ENCODE data around the gene MAST4. TPM values are rescaled to one million over a fixed set of nuclear protein-coding genes. Genes with fewer than 3 reads are reported as not detected.

Gene MAST4
- polyA plus RNA-seq, 1 experiment, result 4.0 TPM

DNA sequence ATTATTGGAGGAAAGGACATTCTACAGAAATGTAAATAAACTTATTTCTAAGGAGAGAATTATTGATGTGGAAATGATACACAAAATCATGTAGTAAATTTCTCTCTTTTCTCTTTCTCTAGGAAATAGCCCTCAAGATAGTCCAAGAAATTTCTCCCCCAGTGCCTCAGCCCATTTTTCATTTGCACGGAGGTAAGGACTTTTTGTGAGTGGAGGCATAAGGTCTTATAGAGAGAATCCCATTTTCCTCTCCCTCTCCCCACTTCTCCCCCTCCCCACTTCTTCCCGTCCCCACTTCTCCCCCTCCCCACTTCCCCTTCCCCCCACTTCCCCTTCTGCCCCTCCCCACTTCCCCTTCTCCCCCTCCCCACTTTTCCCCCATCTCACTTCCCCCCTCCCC is 493.8 kb downstream of the MAST4 start:
- CTCF ChIA-PET, result no interaction called here
- Histone ChIP-seq H3K27me3 (ENCODE audit: control insufficient read depth, insufficient read depth, low read length) (no peaks in the 10 kb centered on the region), H3K36me3 (ENCODE audit: control insufficient read depth, insufficient read depth, low read length) (no peaks in the 10 kb centered on the region), H3K4me3 (ENCODE audit: low read depth, low read length) (no peak overlapping the region)
- POLR2A ChIA-PET, result no interaction called here
- DNase-seq (ENCODE audit: low read depth), result no peak
- TF ChIP-seq, protein P1, sequence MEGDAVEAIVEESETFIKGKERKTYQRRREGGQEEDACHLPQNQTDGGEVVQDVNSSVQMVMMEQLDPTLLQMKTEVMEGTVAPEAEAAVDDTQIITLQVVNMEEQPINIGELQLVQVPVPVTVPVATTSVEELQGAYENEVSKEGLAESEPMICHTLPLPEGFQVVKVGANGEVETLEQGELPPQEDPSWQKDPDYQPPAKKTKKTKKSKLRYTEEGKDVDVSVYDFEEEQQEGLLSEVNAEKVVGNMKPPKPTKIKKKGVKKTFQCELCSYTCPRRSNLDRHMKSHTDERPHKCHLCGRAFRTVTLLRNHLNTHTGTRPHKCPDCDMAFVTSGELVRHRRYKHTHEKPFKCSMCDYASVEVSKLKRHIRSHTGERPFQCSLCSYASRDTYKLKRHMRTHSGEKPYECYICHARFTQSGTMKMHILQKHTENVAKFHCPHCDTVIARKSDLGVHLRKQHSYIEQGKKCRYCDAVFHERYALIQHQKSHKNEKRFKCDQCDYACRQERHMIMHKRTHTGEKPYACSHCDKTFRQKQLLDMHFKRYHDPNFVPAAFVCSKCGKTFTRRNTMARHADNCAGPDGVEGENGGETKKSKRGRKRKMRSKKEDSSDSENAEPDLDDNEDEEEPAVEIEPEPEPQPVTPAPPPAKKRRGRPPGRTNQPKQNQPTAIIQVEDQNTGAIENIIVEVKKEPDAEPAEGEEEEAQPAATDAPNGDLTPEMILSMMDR (IDR thresholded peaks at IDR 0.05; ENCODE audit: insufficient read depth, low read depth, low read length), result no peak

DNA sequence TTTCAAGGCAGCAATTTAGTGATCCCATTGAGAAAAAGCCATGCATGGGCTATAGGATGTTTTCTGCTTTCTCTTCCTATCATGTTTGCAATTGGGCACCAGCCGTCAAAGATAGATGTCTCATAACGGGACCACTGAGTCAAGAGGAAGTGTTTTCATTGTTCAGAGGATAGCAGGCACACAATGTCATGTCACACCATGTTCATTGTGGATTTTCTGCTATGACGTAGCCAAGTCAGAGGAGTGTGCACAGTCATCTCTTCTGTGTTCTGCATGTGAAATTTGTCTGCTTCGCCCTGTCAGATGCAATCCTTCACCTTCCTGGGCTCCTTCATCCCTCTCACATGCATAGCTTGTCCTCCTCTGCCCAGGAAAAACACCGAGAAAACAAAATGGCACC is 494.4 kb downstream of the MAST4 start:
- DNase-seq (ENCODE audit: low read depth), result no peak
- no peaks in the 10 kb centered on the region for H3K27me3 ChIP-seq (ENCODE audit: control insufficient read depth, insufficient read depth, low read length)
- ChIA-PET POLR2A (no interaction called here), CTCF (no interaction called here)
- H3K36me3 ChIP-seq (ENCODE audit: control insufficient read depth, insufficient read depth, low read length), result no peaks in the 10 kb centered on the region
- no peak overlapping the region for H3K4me3 ChIP-seq (ENCODE audit: low read depth, low read length)
- TF ChIP-seq, protein P1 (IDR thresholded peaks at IDR 0.05; ENCODE audit: insufficient read depth, low read depth, low read length), result no peak

DNA sequence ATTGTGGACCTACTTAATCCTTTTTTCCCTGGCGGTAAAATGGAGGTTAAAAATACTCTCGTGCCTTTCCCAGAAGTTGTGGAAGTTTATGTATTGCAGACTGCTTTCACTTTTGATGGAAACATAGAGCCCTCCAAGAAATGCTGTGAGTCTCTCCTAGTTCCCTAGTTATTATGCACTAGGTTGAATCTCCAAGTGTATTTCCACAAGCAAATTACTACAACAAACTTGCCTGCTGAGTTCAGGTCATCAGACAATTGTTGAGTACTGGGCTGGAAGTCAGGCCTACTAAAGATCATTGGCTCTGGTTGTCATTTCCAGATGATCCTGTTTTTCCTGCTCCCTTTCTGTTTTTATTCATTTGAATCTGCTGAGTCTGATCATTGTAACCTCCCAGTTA is 496.3 kb downstream of the MAST4 start:
- CTCF ChIA-PET, result no interaction called here
- TF ChIP-seq, protein P1 (IDR thresholded peaks at IDR 0.05; ENCODE audit: insufficient read depth, low read depth, low read length), result no peak
- no peaks in the 10 kb centered on the region for H3K36me3 ChIP-seq (ENCODE audit: control insufficient read depth, insufficient read depth, low read length)
- DNase-seq (ENCODE audit: low read depth), result no peak
- H3K4me3 ChIP-seq (ENCODE audit: low read depth, low read length), result no peak overlapping the region
- POLR2A ChIA-PET, result no interaction called here
- no peaks in the 10 kb centered on the region for H3K27me3 ChIP-seq (ENCODE audit: control insufficient read depth, insufficient read depth, low read length)

DNA sequence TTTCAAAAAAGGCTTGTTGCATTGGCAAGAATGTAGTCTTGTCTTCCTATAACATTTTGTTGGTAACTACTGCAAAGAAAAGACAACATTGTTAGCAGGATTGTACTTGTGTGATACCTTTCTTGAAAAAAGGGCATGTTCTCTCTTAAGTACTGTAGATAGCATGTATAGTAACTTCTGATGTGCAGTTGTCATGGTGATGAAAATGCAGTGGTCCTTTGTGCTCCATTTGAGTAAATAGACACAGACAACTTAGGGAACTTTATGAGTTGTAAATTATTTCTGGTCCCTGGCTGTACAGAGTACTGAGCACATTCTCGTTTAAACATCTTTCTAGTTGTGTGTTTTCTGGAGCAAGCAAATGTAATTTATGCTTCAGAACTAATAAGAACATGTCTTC is 497.1 kb downstream of the MAST4 start:
- Histone ChIP-seq H3K4me3 (ENCODE audit: low read depth, low read length) (no peak overlapping the region), H3K27me3 (ENCODE audit: control insufficient read depth, insufficient read depth, low read length) (no peaks in the 10 kb centered on the region), H3K36me3 (ENCODE audit: control insufficient read depth, insufficient read depth, low read length) (no peaks in the 10 kb centered on the region)
- no peak for DNase-seq (ENCODE audit: low read depth)
- CTCF ChIA-PET, result no interaction called here
- POLR2A ChIA-PET, result no interaction called here
- TF ChIP-seq, protein P1 (IDR thresholded peaks at IDR 0.05; ENCODE audit: insufficient read depth, low read depth, low read length), result no peak

DNA sequence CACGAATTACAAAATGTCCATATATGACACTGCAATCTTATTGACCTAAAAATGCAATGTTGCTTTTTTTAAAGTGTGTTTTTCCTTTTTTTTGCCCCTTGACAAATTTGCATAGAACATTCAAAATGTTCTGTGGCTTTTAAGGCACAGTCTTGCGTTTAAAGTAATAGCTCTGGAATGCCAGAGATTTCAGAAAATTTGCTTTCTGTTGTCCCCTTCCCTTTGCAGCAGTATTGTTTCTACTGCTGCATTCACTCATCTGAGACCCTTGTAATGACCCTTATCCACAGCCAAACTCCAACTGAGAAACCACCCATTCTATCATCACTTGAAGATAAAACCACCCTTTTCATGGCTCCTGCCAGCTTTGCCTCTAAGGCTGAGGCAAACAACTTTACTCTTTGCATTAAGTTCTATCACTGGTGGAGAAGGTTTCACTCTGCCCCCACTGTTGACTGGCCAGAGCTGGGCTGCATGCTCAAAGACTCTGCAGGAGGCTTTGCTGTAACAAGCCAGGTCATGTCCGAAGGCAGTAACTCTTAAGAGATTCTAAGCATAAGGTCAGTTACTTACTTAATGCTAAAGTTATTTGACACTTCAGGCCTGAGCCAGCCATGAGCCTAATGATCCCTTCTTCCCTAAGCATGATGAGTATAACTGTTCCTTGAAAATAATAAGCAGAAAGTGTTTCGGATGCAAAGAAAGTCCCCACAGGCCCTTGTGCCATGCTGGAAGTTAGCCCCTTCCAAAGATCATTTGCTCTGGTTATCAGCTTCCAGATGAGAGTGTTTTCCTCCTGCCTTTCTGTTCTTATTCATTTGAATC is 498.5 kb downstream of the MAST4 start:
- Histone ChIP-seq H3K4me3 (ENCODE audit: low read depth, low read length) (no peak overlapping the region), H3K36me3 (ENCODE audit: control insufficient read depth, insufficient read depth, low read length) (no peaks in the 10 kb centered on the region), H3K27me3 (ENCODE audit: control insufficient read depth, insufficient read depth, low read length) (no peaks in the 10 kb centered on the region)
- DNase-seq (ENCODE audit: low read depth), result no peak
- POLR2A ChIA-PET, result interaction anchor here (0.5 to 0.7 kb wide), 3 partner anchors 13 to 247 kb away, joined by 3 to 9 read pairs (median 5); no protein-coding TSS in a partner anchor
- CTCF ChIA-PET, result interaction anchor here (0.6 kb wide), 1 partner anchor 116 kb away, joined by 3 read pairs; no protein-coding TSS in a partner anchor
- TF ChIP-seq, protein P1 (IDR thresholded peaks at IDR 0.05; ENCODE audit: insufficient read depth, low read depth, low read length), result no peak

All from BJ (cell line).